GM21447 (cell line): ENCODE data around the gene HDAC4.

Experiments
- ATAC-seq: cut with Tn5 transposase; IDR thresholded peaks from one replicate; pipeline ENCODE4 v1.9.1; 2021; ENCODE audit not compliant: unreplicated experiment

Gene HDAC4

DNA sequence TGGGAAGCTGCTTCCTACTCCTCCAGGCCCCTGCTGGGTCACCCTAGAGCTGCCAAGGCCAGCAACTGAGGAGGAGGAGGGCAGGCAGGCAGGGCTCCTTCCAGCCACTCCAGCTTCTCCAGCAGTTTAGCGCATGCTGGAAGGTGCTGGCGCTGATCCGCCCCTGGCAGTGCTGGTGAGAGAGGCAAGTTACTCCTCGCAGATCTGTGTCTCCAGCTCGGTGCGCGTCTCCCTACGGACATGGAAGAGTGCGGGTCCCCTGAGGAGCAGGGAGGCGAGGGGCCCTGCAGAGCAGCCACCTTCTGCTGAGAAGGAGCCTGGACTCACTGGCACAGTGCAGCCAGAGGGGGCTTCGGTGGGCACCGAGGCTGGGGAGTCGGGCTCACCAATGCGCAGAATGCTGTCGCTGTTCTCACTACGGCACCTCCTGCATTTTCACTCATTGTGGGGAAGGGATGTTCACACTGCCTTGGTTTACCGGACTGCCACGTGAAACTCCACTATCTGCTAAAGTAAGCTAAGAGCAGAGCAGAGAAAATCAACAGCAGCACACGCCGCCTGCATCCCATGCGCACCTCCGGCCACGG, 206.0 kb downstream of the HDAC4 start:
- no peak for ATAC-seq

DNA sequence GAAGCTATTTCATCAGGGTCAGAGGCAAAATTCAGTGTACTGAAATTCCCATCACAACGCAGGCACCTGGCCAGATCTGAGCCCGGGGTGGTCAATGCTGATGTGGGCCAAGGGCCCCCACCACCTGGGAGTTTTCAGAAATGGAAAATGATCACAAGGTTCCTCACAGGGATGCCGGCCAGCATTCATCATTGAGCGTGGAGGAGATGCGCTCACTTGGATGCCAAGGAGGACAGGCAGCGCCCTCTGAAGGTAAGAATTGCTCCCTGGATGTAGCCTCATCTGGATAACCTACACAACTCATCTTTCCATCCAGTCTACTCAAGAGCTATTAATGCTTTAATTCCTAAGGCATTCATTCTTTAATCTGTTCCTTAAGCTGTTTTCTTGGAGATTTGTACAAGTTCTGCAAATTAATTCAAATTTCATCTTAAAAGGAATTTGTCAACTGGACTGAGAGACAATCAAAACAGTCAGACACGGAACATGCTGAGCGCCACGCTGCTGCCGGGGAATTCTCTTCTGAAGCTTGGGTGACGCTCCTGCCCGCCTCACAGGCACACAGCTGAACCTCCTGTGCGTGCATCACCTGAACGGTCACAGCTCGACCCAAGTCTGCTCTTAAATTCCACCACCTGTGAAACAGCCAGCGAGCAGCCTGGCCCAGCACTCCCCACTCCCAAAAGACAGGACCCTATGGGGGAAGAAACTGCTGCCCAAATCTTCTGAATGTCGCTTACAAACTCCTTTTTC, 206.7 kb downstream of the HDAC4 start:
- no peak for ATAC-seq

DNA sequence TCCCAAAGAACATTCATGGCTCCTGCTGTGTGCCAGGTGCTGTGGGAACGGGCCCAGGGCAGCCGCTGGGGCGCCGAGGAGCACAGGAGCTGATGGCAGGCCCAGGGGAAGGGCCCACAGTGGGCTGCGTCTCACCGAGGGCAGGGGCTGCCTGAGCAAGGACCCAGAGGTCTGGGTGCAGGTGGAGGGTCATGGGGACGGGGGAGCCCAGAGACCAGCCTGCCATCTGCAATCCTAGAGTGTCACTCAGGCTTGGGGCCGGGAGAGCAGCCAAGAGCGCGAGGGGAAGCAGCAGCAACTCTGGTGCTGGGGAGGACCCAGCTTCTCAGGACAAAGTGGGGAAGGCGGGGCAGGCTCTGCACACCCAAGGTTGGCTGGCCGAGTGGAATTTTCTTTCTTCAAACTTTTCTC, 207.4 kb downstream of the HDAC4 start:
- ATAC-seq = no peak

DNA sequence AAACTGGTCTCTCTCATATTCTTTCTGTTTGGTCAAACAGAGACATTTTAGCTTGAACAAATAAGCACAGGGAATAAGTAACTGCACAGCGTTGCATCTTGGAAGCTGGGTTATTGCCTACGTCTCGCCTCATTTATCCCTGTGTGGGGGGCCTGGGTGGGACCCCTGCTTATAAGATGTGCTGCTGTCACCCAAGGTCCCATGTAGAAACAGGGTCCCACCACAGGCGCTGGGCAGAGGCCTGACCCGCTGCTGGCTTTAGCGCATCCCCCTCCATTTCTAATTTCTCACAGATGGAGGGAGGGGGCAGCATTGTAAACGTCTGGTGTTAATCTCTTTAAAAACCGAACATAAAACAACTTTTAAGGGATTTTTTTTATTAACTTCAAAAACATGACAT, 207.8 kb downstream of the HDAC4 start:
- no peak for ATAC-seq

DNA sequence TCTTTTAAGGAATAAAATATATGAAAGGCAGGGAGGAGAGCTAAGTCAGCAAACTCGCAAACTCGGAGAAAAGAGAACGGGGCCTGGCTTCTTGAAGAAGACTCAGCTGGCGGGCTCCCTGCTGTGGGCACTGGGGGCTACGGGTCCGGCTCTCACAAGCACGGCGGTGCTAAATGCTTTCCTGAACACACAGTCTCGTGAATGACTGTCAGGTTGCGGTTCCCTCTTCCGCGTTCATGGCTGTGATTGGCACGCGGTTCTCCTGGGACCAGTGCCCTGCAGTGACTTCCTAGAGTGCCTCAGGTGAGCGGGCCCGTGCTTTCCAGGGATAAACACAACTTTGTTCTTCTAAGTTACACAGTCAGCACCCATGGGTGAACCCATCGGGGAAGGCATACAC, 208.4 kb downstream of the HDAC4 start:
- ATAC-seq = no peak

DNA sequence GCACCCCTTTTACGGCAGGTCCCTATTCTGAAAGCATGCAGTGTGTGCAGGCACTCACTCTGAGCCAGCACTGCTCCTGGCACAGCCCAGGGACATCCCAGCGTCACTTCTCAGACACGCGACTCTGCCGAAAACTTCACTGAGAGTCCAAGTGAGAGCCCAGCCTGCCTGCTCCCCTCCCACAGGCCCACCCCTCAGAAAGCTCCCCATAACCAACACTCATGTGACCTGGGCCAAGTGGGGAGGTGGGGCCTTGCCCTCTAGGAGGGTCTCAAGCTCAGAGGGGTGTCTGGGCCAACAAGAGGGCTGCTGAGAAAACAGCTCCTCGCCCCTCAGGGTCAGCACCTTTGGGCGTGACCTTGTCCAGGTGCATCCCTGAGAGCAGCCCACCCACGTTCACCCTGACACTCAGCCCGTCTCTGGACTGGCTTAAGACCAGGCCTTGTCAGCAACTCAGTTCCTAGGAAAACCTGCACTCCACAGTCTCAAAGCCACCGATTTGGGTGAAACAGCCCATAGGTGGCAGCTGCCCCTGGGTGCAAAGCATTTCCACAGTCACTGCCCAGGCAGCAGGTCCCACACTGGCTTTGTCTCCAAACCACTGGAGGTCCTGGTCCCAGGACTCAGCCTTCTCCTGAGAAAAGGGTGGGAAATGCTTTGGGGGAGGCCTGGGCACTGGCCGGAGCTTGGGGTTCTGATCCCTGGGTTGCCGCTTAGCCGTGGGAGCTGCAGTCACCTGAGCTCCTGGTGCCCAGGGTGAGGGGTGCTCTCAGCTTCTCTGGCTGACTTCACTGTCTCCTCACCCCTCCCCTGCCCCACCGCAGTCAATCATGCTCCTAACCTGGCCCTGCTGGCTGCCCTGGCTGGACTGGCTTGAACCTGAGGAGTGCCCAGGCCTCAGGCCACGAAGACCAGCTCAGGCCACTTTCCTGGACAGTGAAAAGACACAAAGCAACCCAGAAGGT, 209.6 kb downstream of the HDAC4 start:
- no peak for ATAC-seq

DNA sequence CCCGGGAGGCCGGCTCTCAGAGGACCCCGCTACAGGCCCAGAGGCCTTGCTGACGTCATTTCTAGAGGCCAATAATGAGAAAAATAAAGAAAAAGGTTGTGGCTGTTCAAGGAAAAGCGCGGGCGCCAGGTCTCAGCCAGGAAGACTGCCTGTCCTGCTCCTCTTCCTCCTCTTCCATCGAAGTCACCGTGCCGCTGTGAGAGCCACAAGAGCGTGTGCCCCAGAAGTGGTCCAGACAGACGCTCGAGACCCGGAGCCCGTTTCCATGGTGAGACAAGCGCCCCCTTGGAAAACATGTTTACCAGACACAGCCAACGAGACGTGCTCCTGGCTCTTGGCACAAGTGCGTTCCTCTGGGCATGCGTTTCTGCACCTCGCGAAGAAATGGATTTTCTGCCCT, 210.5 kb downstream of the HDAC4 start:
- ATAC-seq = no peak

DNA sequence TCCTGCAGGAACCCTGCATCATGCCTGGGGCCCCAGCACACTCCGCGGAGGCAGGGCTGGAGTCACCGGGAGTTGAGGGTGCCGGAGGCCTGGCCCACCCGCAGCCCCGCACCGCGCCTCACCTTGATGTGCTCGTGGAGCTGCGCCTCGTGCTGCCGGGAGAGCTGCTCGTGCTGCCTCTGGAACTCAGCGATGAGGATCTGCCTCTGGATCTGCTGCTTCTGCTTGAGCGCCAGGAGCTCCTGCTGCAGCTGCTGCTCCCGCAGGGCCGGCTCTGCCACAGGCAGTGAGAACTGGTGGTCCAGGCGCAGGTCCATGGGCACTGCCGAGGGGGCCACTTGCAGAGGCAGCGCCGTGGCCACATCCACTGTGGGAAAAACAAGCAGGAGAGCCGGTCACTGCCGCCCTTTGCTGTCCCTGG, 211.1 kb downstream of the HDAC4 start:
- ATAC-seq = no peak

DNA sequence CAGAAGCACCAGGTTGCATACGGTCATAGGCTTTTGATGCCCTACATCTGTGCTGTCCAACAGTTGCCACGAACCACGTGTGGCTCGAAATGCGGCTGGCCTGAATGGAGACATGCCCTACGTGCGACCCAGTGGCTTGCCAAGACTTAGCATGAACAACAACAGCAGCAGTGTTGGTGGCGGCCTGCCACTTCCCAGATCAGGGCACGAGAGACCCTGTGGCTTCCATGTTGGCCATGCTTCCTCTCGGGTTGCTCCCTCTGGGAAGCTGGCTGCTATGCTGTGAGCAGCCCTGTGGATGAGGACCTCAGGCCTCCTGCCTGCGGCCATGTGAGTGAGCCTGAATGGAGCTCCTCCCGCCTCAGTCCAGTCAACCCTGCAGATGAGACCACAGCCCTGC, 212.3 kb downstream of the HDAC4 start:
- no peak for ATAC-seq

DNA sequence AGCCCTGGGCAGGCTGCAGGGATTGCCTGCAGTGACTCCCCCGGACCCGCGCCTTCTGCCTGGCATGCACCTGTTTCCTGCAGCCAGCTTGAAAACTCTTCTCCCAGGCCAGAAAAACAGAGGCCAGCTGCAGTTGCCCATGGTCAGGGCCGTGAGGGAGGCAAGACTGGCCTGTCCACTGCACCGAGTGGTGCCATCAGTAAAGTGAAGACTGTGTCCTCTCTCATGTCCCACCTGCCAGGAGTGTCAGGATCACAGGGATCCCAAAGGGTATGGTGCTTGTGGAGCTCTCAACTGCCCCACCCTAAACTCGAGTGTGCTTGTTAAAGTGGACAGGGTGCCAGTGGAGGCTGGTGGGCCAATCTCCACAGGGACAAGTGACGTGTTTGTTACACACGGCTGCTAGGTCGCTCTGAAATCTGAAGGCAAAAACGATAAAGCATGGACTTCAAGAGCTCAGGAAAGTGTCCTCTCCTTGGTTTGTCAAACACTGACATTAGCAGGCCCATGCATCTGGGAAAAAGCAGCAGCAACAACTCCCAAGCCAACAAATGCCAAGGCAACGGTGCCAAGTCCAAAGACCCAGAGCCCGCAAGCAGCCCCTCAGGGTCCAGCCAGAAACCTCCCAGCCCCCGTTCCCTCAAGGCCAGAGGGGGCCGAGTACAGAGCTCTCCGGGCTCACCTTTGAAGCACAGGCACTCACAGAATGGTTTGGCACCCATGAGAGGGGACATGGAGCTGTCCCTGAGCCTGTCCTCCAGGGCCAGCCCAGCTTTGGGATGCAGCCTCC, 213.2 kb downstream of the HDAC4 start:
- no peak for ATAC-seq

DNA sequence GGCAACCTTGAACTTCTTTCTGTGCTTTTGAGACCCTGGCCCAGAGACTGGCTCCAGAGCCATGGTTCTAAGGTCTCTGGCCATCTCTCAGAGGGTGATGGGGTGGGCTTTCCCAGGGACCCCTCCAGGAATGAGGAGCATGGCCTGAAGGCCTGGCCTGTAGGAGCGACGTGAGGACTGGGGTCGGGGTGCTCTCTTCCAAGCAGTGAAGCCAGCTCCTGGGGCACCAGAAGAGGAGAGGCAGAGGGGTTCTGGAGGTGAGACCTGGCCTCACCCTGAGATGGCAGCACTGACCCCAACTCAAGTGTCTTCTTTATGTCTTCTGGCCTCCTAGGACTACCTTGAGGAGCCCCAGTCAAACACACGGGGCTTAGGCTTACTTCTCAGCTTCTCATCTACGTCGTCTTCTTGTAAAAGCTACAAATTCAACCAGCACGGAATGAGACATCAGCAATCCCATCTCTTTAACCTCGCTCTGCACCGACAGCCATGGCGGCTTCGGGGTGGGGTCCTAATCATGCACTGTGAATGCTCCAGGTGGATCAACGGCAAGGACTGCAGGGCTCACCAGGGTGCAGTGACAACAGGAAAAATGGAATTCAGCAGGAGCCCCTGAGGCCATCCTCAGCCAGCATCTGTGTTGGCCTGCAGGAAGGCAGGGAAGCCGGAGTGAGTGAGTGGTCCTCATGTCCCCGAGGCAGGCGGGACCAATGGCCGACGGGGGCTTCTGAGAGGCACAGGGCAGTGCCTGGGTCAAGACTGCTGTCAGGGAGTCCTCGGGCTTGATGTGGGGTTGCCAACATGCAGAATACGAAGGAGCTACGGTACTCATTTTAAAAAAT, 214.1 kb downstream of the HDAC4 start:
- ATAC-seq = no peak

DNA sequence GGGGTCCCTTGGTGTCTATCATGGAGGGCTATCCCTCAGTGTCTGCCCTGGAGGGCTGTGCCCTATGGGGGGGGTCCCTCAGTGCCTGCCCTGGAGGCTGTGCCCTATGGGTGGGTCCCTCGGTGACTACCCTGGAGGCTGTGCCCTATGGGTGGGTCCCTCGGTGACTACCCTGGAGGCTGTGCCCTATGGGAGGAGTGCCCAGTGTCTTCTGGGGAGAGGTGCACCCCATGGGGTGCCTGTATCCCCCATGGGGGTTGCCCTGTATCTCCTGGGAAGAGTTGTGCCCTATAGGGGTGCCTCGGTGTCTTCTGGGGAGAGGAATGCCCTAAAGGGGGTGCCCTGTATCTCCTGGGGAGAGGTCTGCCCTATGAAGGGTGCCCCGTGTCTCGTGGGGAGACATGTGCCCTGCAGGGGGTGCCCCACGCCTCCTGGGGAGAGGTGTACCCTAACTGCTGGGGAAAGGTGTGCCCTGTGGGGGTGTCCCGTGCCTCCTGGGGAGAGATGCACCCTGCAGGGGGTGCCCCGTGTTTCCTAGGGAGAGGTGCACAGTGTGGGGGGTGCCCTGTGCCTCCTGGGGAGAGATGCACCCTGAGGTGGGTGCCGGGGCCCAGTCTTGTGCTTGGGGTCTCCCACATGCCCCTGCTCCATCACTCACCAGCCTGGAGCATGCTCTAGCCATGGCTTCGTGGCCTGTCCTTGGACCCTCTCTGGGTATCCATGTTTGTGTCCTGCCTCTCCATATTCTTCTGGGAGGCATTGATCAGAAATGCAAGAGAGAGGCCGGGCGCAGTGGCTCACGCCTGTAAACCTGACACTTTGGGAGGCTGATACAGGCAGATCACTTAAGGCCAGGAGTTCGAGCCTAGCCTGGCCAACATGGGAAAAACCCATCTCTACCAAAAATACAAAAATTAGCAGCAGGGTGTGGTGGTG, 215.6 kb downstream of the HDAC4 start:
- ATAC-seq = no peak

DNA sequence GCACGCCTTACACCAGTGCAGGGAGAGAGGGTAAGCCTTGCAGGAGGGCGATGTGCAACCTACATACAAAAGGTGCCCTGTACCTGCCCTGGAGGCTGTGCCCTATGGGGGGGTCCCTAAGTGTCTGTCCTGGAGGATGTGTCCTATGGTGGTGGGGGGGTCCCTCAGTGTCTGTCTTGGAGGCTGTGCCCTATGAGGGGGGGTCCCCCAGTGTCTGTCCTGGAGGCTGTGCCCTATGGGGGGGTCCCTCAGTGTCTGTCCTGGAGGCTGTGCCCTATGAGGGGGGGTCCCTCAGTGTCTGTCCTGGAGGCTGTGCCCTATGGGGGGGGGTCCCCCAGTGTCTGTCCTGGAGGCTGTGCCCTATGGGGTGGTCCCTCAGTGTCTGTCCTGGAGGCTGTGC, 216.6 kb downstream of the HDAC4 start:
- no peak for ATAC-seq

DNA sequence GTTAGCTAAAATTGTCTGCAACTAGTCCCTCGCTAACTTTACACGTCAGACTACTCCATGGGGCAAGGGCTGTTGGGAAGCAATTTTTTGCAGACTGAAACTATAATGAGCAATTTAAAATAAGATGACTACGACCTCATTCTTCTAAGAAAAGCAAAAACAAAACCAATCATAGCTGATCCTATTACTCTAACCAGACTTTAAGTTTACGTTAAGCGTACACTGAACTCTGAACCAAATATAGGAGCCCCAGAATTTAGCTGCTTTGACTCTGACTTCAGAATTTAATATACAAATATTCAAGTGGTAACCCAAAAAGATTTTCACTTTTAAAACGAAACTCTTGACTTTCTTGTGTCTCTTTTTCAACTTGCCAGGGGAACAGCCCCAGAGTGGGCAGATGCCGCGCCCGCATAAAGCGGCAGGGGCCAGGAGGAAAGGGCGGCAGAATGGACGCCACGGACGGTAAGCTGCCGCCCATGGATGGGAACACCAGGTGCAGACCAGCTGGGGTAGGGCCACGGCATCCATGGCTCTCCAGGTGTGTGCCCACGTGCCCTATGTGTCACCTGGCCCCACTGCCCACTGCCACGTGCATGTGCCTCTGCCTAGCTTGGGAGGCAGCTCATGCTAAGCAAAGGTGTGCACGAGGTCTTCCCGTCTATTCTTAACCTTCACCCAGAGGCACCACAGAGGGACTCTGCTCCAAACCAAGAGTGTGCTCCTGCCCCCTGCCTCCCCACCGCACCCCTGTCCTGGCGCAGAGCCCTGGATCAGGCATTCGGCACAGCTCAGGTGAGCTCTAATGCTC, 217.6 kb downstream of the HDAC4 start:
- no peak for ATAC-seq

DNA sequence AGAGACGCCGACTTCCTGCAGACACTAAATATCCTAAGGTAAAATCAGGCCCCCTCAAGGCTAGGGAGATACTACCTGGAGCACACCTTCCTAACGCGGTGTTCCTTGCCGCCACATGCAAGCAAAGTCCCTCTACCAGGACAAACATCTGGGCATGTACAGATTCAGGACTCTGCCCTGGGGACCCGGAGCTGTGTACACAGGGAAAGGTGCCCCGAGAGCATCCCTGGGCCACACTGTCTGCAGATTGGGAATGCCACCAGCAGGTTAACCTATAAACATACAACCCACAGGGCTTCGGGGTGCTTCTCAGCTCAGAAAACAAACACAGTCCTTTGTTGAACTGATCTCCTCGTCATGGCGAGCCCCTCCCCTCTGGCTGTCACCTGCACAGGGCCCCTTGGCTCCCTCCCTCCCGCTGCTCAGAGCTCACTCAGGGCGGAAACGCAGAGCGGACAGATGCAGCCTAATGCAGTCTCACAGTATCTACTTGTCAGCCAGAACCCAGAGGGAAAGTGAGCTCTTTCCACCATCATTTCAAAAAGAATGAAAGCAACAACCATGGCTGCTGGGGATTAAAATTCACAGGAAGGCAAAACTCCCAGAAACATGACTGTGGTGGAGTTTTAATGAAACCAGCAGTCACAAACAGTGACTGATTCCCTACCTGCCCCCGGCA, 218.8 kb downstream of the HDAC4 start:
- ATAC-seq = no peak

DNA sequence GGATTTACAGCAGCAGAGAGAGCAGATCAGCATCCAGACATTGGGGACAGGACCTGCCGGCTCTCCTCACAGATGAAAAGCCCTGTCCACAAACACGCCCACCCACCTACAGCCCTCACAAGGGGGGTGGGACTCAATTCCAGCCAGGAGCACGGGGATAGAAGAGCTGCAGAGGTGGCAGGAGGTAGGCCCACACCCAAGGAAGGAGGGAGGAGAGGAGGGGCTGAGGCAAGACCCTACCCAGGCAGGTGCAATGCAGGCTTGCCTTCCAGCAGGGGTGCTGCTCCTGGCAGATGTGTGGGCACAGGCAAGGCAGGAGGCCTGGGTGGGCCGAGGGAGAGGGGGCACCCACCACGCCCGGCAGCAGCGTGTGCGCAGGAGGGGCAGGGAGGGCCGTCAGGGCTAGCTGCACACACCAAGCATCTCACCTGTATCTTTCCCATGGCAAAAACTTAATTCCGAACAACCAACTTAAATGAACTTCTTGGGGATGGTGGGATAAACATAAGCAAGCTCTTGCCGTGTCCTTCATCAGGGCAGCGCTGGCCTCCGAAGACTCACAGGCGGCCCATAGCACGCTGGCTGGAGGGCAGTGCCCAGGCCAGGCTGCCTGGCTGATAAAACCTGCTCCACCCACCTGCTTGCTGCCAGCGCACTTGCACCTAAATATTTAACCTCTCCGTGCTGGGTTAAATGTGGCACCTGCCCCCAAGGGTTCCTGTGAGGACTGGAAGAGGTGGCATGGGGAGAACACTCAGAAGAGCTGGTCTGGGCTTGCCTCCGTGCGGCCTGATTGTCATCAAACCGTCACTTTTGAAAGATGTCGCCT, 219.5 kb downstream of the HDAC4 start:
- ATAC-seq = no peak
